SK-N-MC (cell line): Measurements from ENCODE around the gene SCYL2.
"Not testable (repeated sequence)": the region's sequence is repeated elsewhere in the genome, so short reads cannot be mapped to it uniquely, and the experiment has no call there.

Experiments used
- DNase-seq: peaks from one replicate; pipeline ENCODE4 v3.0.0-alpha.2; 2011; ENCODE audit warnings: low read depth, low spot score
- H3K27ac ChIP-seq: fragments of 200-600 bp; sonication (generic); 2 replicates; pipeline ENCODE4 v1.5.1; 2016; ENCODE audit warnings: mixed run types
- H3K36me3 ChIP-seq: fragments of 200-600 bp; sonication (generic); 2 replicates; pipeline ENCODE4 v1.6.1; 2017; ENCODE audit warnings: antibody characterized with exemption, low read length, mixed read lengths; ENCODE audit not compliant: insufficient read depth
- H3K4me3 ChIP-seq: fragments of 200-600 bp; sonication (generic); 2 replicates; pipeline ENCODE4 v1.5.1; 2016
- H3K9ac ChIP-seq: fragments of 200-600 bp; sonication (generic); 2 replicates; pipeline ENCODE4 v1.8.0; 2017; ENCODE audit warnings: mixed run types, mixed read lengths; ENCODE audit not compliant: insufficient read length
- H3K9me3 ChIP-seq: fragments of 200-600 bp; sonication (generic); 2 replicates; pipeline ENCODE4 v1.6.1; 2017; ENCODE audit warnings: low read depth, mild to moderate bottlenecking, antibody characterized with exemption, low read length, moderate library complexity, mixed read lengths
- EZH2 ChIP-seq: fragments of 200-600 bp; sonication (generic); IDR thresholded peaks from one replicate; pipeline ENCODE4 v1.6.1; 2017; ENCODE audit warnings: antibody characterized with exemption
- FOXP2 ChIP-seq: optimal IDR thresholded peaks from 2 replicates; pipeline ENCODE3; 2011; ENCODE audit warnings: mild to moderate bottlenecking, moderate library complexity; ENCODE audit not compliant: insufficient read depth; ENCODE audit errors: extremely low read length, control extremely low read depth
- POLR2AphosphoS5 ChIP-seq: IDR thresholded peaks from 2 replicates; pipeline ENCODE4 v1.6.1; 2012; ENCODE audit warnings: mild to moderate bottlenecking, low read depth, low read length, borderline replicate concordance

SCYL2 gene

GRCh38 chr12:100329800-100330199, 62.8 kb downstream of the SCYL2 start:
- no peak for TF ChIP-seq POLR2AphosphoS5
- TF ChIP-seq EZH2 = no peak
- no peak for TF ChIP-seq FOXP2
- no peak for DNase-seq
- Histone ChIP-seq H3K4me3 (no peak overlapping the region), H3K36me3 (peaks cover 46% of the 10 kb centered on the region), H3K9me3 (no peaks in the 10 kb centered on the region), H3K27ac (no peak overlapping the region), H3K9ac (no peak overlapping the region)

- TF ChIP-seq FOXP2 = no peak
- TF ChIP-seq EZH2 = no peak
- no peak for TF ChIP-seq POLR2AphosphoS5
- Histone ChIP-seq H3K36me3 (peaks cover 53% of the 10 kb centered on the region), H3K9ac (no peak overlapping the region), H3K27ac (no peak overlapping the region), H3K4me3 (no peak overlapping the region), H3K9me3 (no peaks in the 10 kb centered on the region)
- no peak for DNase-seq
Observed at GRCh38 chr12:100331871-100332270, 64.9 kb downstream of the SCYL2 start.

- no peak for TF ChIP-seq EZH2
- TF ChIP-seq FOXP2 = no peak
- no peak for TF ChIP-seq POLR2AphosphoS5
Observed at GRCh38 chr12:100332852-100333251, 65.9 kb downstream of the SCYL2 start.

GRCh38 chr12:100337299-100337698, 70.3 kb downstream of the SCYL2 start:
- Histone ChIP-seq H3K9me3 (no peaks in the 10 kb centered on the region), H3K36me3 (peaks cover 43% of the 10 kb centered on the region), H3K4me3 (no peak overlapping the region), H3K9ac (no peak overlapping the region), H3K27ac (no peak overlapping the region)
- DNase-seq = no peak
- TF ChIP-seq FOXP2 (no peak), POLR2AphosphoS5 (no peak), EZH2 (no peak)

More at GRCh38 chr12:100332852-100333251, 65.9 kb downstream of the SCYL2 start:
- Histone ChIP-seq H3K4me3 (no peak overlapping the region), H3K36me3 (peaks cover 58% of the 10 kb centered on the region), H3K9me3 (no peaks in the 10 kb centered on the region), H3K27ac (no peak overlapping the region), H3K9ac (no peak overlapping the region)
- DNase-seq = no peak

- H3K9ac ChIP-seq = no peak overlapping the region
- H3K4me3 ChIP-seq = no peak overlapping the region
- H3K27ac ChIP-seq = no peak overlapping the region
- H3K36me3 ChIP-seq = peaks cover 43% of the 10 kb centered on the region
- TF ChIP-seq EZH2 (no peak), POLR2AphosphoS5 (no peak), FOXP2 (no peak)
- H3K9me3 ChIP-seq = no peaks in the 10 kb centered on the region
- no peak for DNase-seq
Observed at GRCh38 chr12:100337727-100338126, 70.8 kb downstream of the SCYL2 start.

GRCh38 chr12:100339071-100339470, 72.1 kb downstream of the SCYL2 start:
- Histone ChIP-seq H3K27ac (no peak overlapping the region), H3K9me3 (no peaks in the 10 kb centered on the region), H3K4me3 (no peak overlapping the region), H3K36me3 (peaks cover 41% of the 10 kb centered on the region), H3K9ac (no peak overlapping the region)
- DNase-seq = no peak
- TF ChIP-seq FOXP2 (no peak), POLR2AphosphoS5 (no peak), EZH2 (no peak)

GRCh38 chr12:100342897-100343296, 75.9 kb downstream of the SCYL2 start:
- not testable (repeated sequence) for H3K9me3 ChIP-seq, H3K27ac ChIP-seq, H3K4me3 ChIP-seq, DNase-seq, H3K9ac ChIP-seq
- H3K36me3 ChIP-seq = peaks cover 14% of the 10 kb centered on the region

GRCh38 chr12:100344351-100344750, 77.4 kb downstream of the SCYL2 start:
- not testable (repeated sequence) for H3K27ac ChIP-seq, H3K9me3 ChIP-seq, H3K9ac ChIP-seq, DNase-seq, H3K4me3 ChIP-seq, H3K36me3 ChIP-seq

GRCh38 chr12:100345020-100345767, 78.2 kb downstream of the SCYL2 start:
- Histone ChIP-seq H3K36me3 (no peaks in the 10 kb centered on the region), H3K4me3 (no peak overlapping the region), H3K27ac (no peak overlapping the region), H3K9ac (no peak overlapping the region), H3K9me3 (no peaks in the 10 kb centered on the region)
- DNase-seq = no peak
- TF ChIP-seq FOXP2 = no peak
- no peak for TF ChIP-seq POLR2AphosphoS5
- no peak for TF ChIP-seq EZH2

GRCh38 chr12:100346660-100347059, 79.7 kb downstream of the SCYL2 start:
- Histone ChIP-seq H3K9me3 (no peaks in the 10 kb centered on the region), H3K27ac (no peak overlapping the region), H3K36me3 (no peaks in the 10 kb centered on the region), H3K4me3 (no peak overlapping the region), H3K9ac (no peak overlapping the region)
- no peak for TF ChIP-seq FOXP2
- no peak for DNase-seq
